ENCODE data around the gene DEFB124.

DNA sequence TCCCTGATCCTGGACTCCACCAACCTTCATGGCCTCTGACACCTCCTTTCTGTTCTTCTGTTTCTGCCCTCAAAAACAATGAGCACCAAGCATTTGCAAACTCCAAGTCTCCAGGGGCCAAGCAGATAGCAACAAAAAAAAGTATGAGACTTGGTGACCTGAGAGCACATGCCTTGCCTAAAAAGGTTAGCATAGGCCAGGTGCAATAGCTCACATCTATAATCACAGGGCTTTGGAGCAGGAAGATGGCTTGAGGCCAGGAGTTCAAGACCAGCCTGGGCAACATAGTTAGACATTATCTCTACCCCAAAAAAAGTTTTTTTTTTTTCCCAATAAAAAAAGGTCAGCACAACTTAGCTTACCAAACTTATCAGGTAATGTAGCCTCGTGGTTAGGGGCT lies 25.6 kb upstream of the DEFB124 start:
- no peak for TF ChIP-seq TCF12 (IDR thresholded peaks at IDR 0.05; ENCODE audit: low read depth)
- TF ChIP-seq RAD21 (IDR thresholded peaks at IDR 0.05; ENCODE audit: low read depth) = no peak
- TF ChIP-seq, protein P1, sequence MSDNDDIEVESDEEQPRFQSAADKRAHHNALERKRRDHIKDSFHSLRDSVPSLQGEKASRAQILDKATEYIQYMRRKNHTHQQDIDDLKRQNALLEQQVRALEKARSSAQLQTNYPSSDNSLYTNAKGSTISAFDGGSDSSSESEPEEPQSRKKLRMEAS (IDR thresholded peaks at IDR 0.05) = no peak
- TF ChIP-seq EP300 (IDR thresholded peaks at IDR 0.05; ENCODE audit: borderline replicate concordance) = no peak
- TF ChIP-seq EGR1 (IDR thresholded peaks at IDR 0.05) = no peak
- no peak for TF ChIP-seq CREB1 (IDR thresholded peaks at IDR 0.05; ENCODE audit: low read depth)
- no peak for TF ChIP-seq YY1 (IDR thresholded peaks at IDR 0.05; ENCODE audit: low read depth)
- TF ChIP-seq, protein P2, sequence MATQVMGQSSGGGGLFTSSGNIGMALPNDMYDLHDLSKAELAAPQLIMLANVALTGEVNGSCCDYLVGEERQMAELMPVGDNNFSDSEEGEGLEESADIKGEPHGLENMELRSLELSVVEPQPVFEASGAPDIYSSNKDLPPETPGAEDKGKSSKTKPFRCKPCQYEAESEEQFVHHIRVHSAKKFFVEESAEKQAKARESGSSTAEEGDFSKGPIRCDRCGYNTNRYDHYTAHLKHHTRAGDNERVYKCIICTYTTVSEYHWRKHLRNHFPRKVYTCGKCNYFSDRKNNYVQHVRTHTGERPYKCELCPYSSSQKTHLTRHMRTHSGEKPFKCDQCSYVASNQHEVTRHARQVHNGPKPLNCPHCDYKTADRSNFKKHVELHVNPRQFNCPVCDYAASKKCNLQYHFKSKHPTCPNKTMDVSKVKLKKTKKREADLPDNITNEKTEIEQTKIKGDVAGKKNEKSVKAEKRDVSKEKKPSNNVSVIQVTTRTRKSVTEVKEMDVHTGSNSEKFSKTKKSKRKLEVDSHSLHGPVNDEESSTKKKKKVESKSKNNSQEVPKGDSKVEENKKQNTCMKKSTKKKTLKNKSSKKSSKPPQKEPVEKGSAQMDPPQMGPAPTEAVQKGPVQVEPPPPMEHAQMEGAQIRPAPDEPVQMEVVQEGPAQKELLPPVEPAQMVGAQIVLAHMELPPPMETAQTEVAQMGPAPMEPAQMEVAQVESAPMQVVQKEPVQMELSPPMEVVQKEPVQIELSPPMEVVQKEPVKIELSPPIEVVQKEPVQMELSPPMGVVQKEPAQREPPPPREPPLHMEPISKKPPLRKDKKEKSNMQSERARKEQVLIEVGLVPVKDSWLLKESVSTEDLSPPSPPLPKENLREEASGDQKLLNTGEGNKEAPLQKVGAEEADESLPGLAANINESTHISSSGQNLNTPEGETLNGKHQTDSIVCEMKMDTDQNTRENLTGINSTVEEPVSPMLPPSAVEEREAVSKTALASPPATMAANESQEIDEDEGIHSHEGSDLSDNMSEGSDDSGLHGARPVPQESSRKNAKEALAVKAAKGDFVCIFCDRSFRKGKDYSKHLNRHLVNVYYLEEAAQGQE (IDR thresholded peaks at IDR 0.05; ENCODE audit: low read depth) = no peak
- TF ChIP-seq TEAD4 (IDR thresholded peaks at IDR 0.05) = no peak
- no peak for TF ChIP-seq CEBPB (IDR thresholded peaks at IDR 0.05)
- TF ChIP-seq, protein P3, sequence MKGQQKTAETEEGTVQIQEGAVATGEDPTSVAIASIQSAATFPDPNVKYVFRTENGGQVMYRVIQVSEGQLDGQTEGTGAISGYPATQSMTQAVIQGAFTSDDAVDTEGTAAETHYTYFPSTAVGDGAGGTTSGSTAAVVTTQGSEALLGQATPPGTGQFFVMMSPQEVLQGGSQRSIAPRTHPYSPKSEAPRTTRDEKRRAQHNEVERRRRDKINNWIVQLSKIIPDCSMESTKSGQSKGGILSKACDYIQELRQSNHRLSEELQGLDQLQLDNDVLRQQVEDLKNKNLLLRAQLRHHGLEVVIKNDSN (IDR thresholded peaks at IDR 0.05) = no peak
- no peak for TF ChIP-seq ZBTB7A (IDR thresholded peaks at IDR 0.05; ENCODE audit: low read depth)

Measured in Ishikawa (cell line).